K562 (cell line): ENCODE results near the gene PROK1. TPM values are rescaled to one million over a fixed set of nuclear protein-coding genes. Genes with fewer than 3 reads are reported as not detected.

ENCODE experiments used
- CBFA2T2 ChIP-seq: fragments of 450-650 bp; conservative IDR thresholded peaks from 2 replicates; pipeline ENCODE4 v1.6.1; 2017; ENCODE audit warnings: mild to moderate bottlenecking
- CCNT2 ChIP-seq: IDR thresholded peaks from 2 replicates; pipeline ENCODE4 v1.6.1; 2011; ENCODE audit warnings: borderline replicate concordance, low read depth, mild to moderate bottlenecking, moderate library complexity, mixed read lengths, low read length; ENCODE audit not compliant: insufficient read length; ENCODE audit errors: extremely low read depth
- CREB1 ChIP-seq, 2 experiments: sonication (generic) in 1 of 2; formaldehyde crosslinking in 1 of 2; IDR thresholded peaks; 2 replicates each; pipeline versions ENCODE4 v1.6.1 to v1.8.0; 2012 to 2022; ENCODE audit warnings: inconsistent platforms in 1 of 2, mild to moderate bottlenecking in 1 of 2, missing genetic modification reagents in 1 of 2, moderate library complexity in 1 of 2
- CXXC5 ChIP-seq: fragments of 250-450 bp; sonication (Bioruptor Pico); IDR thresholded peaks from 2 replicates; pipeline ENCODE4 v1.8.0; 2022; ENCODE audit warnings: inconsistent platforms, mild to moderate bottlenecking, moderate library complexity
- DMBX1 ChIP-seq: fragments of 250-450 bp; sonication (Bioruptor Pico); IDR thresholded peaks from 2 replicates; pipeline ENCODE4 v1.8.0; 2022; ENCODE audit warnings: inconsistent platforms, mild to moderate bottlenecking, moderate library complexity, borderline replicate concordance
- EP300 ChIP-seq: IDR thresholded peaks from 2 replicates; pipeline ENCODE4 v1.6.1; 2012; ENCODE audit warnings: low read length, improper control_type of control experiment
- HDAC1 ChIP-seq, 2 experiments: fragments of 450-650 bp; IDR thresholded peaks; 2 replicates each; pipeline ENCODE4 v1.6.1; 2016 to 2017; ENCODE audit warnings: inconsistent platforms in 1 of 2, mild to moderate bottlenecking in 1 of 2, moderate library complexity in 1 of 2
- LEF1 ChIP-seq: fragments of 450-650 bp; IDR thresholded peaks from 2 replicates; pipeline ENCODE4 v1.6.1; 2016; ENCODE audit warnings: mild to moderate bottlenecking
- MAFK ChIP-seq: IDR thresholded peaks from 2 replicates; pipeline ENCODE4 v1.6.1; 2011; ENCODE audit warnings: low read length, improper control_type of control experiment
- MEF2D ChIP-seq: conservative IDR thresholded peaks from 2 replicates; pipeline ENCODE4 v1.6.1; 2016; ENCODE audit warnings: low read depth, missing genetic modification characterization, missing compliant biosample characterization
- NFE2L1 ChIP-seq: fragments of 450-650 bp; IDR thresholded peaks from 2 replicates; pipeline ENCODE4 v1.6.1; 2016; ENCODE audit warnings: missing genetic modification characterization, low read depth, mild to moderate bottlenecking, missing compliant biosample characterization, moderate library complexity, borderline replicate concordance
- POLR2AphosphoS5 ChIP-seq: IDR thresholded peaks from 2 replicates; pipeline ENCODE4 v1.6.1; 2011; ENCODE audit warnings: mild to moderate bottlenecking, low read depth, low read length, moderate library complexity; ENCODE audit not compliant: control insufficient read depth, insufficient read depth
- PRMT5 ChIP-seq: sonication (generic); formaldehyde crosslinking; IDR thresholded peaks from 2 replicates; pipeline ENCODE4 v1.5.0; 2020; ENCODE audit warnings: missing genetic modification reagents
- ZNF232 ChIP-seq: sonication (generic); formaldehyde crosslinking; IDR thresholded peaks from 2 replicates; pipeline ENCODE4 v1.8.0; 2022; ENCODE audit warnings: mild to moderate bottlenecking, missing genetic modification reagents
- ZNF408 ChIP-seq: fragments of 250-450 bp; sonication (Bioruptor Pico); IDR thresholded peaks from 2 replicates; pipeline ENCODE4 v1.4.0; 2020; ENCODE audit warnings: low read depth, mild to moderate bottlenecking, moderate library complexity
- polyA plus RNA-seq, 8 experiments: library from polyadenylated mRNA; depleted of rRNA in 4 of 8; stranded (reverse) in 5 of 8; unstranded in 3 of 8; fragments of >200 nt; fragmentation: Nextera tagmentation in 2 of 8; fragmentation: Illumina TruSeq in 1 of 8; extraction: Ambion mirVana in 2 of 8; extraction: Trizol in 1 of 8; gene quantifications; 2 replicates each; pipeline versions ENCODE4 v1.2.1 to v1.2.3, GENCODE V29; 2011 to 2014; ENCODE audit warnings: inconsistent platforms in 1 of 8, missing spikeins in 1 of 8
- total RNA-seq, 7 experiments: library from RNA; depleted of rRNA in 6 of 7; stranded (reverse); fragments of >200 nt in 6 of 7; fragmentation: Illumina TruSeq in 2 of 7; extraction: Trizol in 2 of 7; gene quantifications; 2 replicates each; pipeline versions ENCODE4 v1.2.1 to v1.2.3, GENCODE V29; 2011 to 2021; ENCODE audit warnings: low replicate concordance in 1 of 7
- TF ChIP-seq, protein P1 (sequence below): sonication (generic); formaldehyde crosslinking; IDR thresholded peaks from 2 replicates; pipeline ENCODE4 v1.8.1; 2022; ENCODE audit warnings: missing genetic modification reagents
- TF ChIP-seq, protein P2 (sequence below): fragments of 250-450 bp; sonication (Bioruptor Pico); IDR thresholded peaks from 2 replicates; pipeline ENCODE4 v1.8.0; 2021; ENCODE audit warnings: mild to moderate bottlenecking, moderate library complexity
- TF ChIP-seq, protein P3 (sequence below), 2 experiments: fragments of 450-650 bp in 1 of 2; sonication (generic) in 1 of 2; formaldehyde crosslinking; conservative IDR thresholded peaks; 2 replicates each; pipeline versions ENCODE4 v1.4.0 to v1.8.1; 2020 to 2022; ENCODE audit warnings: mild to moderate bottlenecking in 1 of 2, missing genetic modification reagents in 1 of 2

PROK1 gene
- total and polyA plus RNA-seq, 9 of the 15 experiments (the other 6 are each of a cell fraction or from before 2014, with no cell fraction given) = 0.15 TPM; not detected in 8

DNA sequence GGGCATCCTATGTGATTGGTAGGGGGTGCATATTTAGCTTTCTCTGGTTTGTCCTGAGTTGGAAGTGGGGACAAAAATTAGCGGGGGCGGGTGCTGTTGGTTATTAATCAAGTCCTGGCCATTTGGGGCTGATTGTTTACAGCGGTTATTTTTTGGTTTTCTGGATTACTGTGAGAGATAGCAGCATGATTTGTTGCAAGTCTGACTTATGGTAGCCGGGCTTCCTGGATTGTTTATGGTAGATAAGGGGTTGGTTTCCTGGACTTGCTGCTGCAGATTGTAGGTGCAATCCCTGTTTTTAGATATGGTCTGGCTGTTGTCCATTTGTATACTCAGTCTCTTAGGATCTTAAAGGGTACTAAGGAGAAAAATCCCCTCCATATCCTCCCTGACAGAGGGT lies 12.1 kb upstream of the PROK1 start (continued):
- TF ChIP-seq CCNT2 (no peak), PRMT5 (CRISPR knock-in tag) (no peak), MAFK (no peak), ZNF232 (no peak), EP300 (peak; percentile 71), HDAC1 (IDR thresholded peaks at IDR 0.05) (peak in 1 of 2 experiments; percentile 95; a peak in 2 of 4 replicates), POLR2AphosphoS5 (no peak), ZNF408 (CRISPR knock-in tag) (no peak), LEF1 (peak; percentile 41; the same call in 1 of the 2 replicates), NFE2L1 (tag) (no peak), MEF2D (tag) (0 out of 2 replicates have a peak, but pooled peaks have one; percentile 37), CBFA2T2 (peak; percentile 86), CREB1 (IDR thresholded peaks at IDR 0.05) (no peak; the same call in 1 of the 2 replicates), CREB1 (CRISPR knock-in tag; IDR thresholded peaks at IDR 0.05) (no peak), CXXC5 (CRISPR knock-in tag) (peak; percentile 59), DMBX1 (CRISPR knock-in tag) (no peak; the same call in 1 of the 2 replicates)
- TF ChIP-seq, protein P1, sequence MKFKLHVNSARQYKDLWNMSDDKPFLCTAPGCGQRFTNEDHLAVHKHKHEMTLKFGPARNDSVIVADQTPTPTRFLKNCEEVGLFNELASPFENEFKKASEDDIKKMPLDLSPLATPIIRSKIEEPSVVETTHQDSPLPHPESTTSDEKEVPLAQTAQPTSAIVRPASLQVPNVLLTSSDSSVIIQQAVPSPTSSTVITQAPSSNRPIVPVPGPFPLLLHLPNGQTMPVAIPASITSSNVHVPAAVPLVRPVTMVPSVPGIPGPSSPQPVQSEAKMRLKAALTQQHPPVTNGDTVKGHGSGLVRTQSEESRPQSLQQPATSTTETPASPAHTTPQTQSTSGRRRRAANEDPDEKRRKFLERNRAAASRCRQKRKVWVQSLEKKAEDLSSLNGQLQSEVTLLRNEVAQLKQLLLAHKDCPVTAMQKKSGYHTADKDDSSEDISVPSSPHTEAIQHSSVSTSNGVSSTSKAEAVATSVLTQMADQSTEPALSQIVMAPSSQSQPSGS (CRISPR knock-in tag) = no peak
- TF ChIP-seq, protein P2, sequence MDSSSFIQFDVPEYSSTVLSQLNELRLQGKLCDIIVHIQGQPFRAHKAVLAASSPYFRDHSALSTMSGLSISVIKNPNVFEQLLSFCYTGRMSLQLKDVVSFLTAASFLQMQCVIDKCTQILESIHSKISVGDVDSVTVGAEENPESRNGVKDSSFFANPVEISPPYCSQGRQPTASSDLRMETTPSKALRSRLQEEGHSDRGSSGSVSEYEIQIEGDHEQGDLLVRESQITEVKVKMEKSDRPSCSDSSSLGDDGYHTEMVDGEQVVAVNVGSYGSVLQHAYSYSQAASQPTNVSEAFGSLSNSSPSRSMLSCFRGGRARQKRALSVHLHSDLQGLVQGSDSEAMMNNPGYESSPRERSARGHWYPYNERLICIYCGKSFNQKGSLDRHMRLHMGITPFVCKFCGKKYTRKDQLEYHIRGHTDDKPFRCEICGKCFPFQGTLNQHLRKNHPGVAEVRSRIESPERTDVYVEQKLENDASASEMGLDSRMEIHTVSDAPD (CRISPR knock-in tag) = no peak
- TF ChIP-seq, protein P3, sequence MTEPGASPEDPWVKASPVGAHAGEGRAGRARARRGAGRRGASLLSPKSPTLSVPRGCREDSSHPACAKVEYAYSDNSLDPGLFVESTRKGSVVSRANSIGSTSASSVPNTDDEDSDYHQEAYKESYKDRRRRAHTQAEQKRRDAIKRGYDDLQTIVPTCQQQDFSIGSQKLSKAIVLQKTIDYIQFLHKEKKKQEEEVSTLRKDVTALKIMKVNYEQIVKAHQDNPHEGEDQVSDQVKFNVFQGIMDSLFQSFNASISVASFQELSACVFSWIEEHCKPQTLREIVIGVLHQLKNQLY (CRISPR knock-in tag; conservative IDR thresholded peaks at IDR 0.05) = no peak
